Measurements from ENCODE around the gene DGCR6L.

- TF ChIP-seq CTCF (conservative IDR thresholded peaks at IDR 0.05 in 1 of 2, IDR thresholded peaks at IDR 0.05 in 1 of 2; ENCODE audit: extremely low read depth in 1 of 2, insufficient read depth in 1 of 2, low read depth in 1 of 2, low read length in 2 of 2) (no peak), EZH2 (IDR thresholded peaks at IDR 0.05; ENCODE audit: borderline replicate concordance, low read length) (no peak)
These were observed 27.8 kb downstream of the DGCR6L start for GRCh38 chr22:20292108-20292507.
